ENCODE measurements around the gene EPS8L3.
"Not testable (repeated sequence)": the region's sequence is repeated elsewhere in the genome, so short reads cannot be mapped to it uniquely, and the experiment has no call there.

EPS8L3 gene

GRCh38 chr1:109704173-109704572 lies 59.5 kb downstream of the EPS8L3 start:
- DNase-seq, result no peak

- not testable (repeated sequence) for DNase-seq
These were observed 60.8 kb downstream of the EPS8L3 start for GRCh38 chr1:109702940-109703339.

Data from suppressor macrophage treated with lipopolysaccharide for 4 hours (primary cell).